ENCODE measurements around the gene PRKACA. TPM values are rescaled to one million over a fixed set of nuclear protein-coding genes. Genes with fewer than 3 reads are reported as not detected.

Gene PRKACA
- total RNA-seq, 1 donor, result 44.0 TPM

- no peak for DNase-seq (ENCODE audit: low read depth)
- TF ChIP-seq CTCF (IDR thresholded peaks at IDR 0.05; ENCODE audit: insufficient read depth, low read length), result no peak
- no peak overlapping the region for H3K4me3 ChIP-seq (ENCODE audit: low read depth, low read length)
Observed at GRCh38 chr19:14059652-14060155, 57.9 kb downstream of the PRKACA start.

DNA sequence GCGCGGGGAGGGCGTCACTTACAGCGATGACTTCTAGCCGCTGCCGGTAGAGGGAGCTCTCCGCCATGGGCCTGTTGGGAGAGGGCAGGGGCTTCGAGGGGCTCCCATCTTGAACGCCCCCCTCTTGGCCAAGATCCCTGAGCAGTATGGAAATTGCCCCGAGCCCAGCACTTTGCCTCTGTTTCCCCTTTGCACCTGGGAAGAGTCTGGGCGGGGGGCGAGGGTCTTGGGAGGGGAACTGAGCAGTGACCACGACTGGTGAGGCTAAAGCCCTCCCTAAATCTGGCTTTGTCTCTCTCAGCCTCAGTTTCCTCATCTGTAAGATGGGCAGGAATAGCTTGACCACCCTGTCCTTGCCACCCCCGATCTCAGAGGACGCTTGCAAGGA, 58.5 kb downstream of the PRKACA start:
- peak; percentile 70 for TF ChIP-seq CTCF (IDR thresholded peaks at IDR 0.05; ENCODE audit: insufficient read depth, low read length)
- no peak overlapping the region for H3K4me3 ChIP-seq (ENCODE audit: low read depth, low read length)
- no peak for DNase-seq (ENCODE audit: low read depth)

DNA sequence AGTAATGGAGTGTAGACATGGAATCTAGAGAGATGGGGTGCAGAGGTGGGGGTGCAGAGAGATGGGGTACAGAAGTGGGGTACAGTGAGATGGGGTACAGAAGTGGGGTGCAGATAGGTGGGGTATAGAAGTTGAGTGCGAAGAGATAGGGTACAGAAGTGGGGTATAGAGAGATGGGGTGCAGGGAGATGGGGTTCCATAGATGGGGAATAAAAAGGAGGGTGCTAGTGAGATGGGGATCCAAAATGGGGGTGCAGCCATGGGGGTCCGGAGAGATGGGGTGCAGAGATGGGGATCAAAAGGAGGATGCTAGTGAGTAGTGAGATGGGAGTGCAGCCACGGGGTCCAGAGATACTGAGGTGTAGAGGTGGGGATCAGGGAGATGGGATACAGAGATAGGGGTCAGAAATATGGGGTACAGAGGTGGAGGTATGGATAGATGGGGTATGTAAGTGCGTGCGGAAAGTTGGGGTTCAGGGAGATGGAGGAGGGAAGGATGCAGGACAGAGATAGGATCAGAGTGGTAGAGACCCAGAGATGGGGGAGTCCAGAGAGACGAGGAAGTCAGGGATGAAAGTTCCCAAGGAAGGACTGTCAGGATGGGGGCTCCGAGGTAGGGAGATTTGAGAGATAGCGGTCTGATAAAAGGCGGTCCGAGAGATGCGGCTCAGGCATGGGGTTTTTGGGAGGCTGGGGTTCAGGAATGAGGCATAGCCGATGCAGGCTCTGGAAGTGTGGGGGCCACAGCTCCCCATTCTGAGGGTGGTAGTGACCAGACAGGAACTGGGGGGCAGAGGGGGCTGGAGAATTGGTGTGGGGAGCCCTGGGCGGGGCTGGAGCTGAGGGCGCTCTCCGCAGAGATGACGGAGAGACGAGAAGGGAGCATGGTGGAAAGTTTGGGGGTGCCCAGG, 59.1 kb downstream of the PRKACA start:
- no peak for DNase-seq (ENCODE audit: low read depth)
- H3K4me3 ChIP-seq (ENCODE audit: low read depth, low read length), result peak overlapping the region; percentile 13
- TF ChIP-seq CTCF (IDR thresholded peaks at IDR 0.05; ENCODE audit: insufficient read depth, low read length), result no peak

GRCh38 chr19:14056741-14057356, 60.7 kb downstream of the PRKACA start:
- DNase-seq (ENCODE audit: low read depth), result no peak
- H3K4me3 ChIP-seq (ENCODE audit: low read depth, low read length), result peak overlapping the region; percentile 44
- no peak for TF ChIP-seq CTCF (IDR thresholded peaks at IDR 0.05; ENCODE audit: insufficient read depth, low read length)

DNA sequence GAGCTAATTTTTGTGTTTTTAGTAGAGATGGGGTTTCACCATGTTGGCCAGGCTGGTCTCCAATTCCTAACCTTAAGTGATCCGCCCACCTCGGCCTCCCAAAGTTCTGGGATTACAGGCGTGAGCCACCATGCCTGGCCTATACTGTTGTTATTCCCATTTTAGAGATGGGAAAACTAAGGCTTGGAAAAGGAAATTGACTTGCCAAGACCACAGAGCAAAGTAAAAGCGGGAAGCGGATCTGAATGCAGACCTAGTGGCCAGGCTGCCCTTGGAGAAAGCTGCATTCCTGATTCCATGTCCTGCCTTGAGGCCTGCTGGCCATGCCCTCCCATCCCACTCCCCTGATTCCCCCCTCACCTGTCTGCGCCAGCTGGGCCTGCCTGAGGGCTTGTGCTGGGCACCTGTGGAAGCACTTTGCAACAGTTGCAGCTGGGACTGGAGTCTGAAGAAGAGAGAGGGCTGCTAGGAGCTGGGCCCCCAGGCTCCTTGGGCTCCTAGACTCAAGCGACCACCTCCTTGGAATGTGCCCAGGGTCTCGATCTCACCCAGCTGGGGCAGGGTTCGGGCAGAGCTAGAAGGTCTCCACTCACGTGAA, 61.4 kb downstream of the PRKACA start:
- H3K4me3 ChIP-seq (ENCODE audit: low read depth, low read length), result no peak overlapping the region
- no peak for TF ChIP-seq CTCF (IDR thresholded peaks at IDR 0.05; ENCODE audit: insufficient read depth, low read length)
- DNase-seq (ENCODE audit: low read depth), result no peak

DNA sequence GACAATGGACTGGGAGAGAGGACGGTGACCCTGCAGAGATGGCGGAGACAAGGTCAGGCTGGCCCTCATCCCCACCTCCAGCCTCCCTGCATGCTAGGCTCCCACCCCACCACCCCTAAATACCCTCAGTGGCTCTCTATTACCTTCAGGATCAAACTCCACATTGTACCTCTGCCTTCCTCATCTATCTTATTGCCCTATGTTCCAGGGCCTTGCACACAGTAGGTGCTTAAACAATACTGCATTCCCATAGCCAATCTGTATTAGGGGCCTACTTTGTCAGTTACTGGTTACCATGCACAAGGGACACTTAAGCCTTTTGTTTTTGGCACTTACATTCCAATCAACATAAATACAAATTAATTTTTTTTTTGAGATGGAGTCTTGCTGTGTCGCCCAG, 62.2 kb downstream of the PRKACA start:
- no peak for DNase-seq (ENCODE audit: low read depth)
- TF ChIP-seq CTCF (IDR thresholded peaks at IDR 0.05; ENCODE audit: insufficient read depth, low read length), result no peak
- no peak overlapping the region for H3K4me3 ChIP-seq (ENCODE audit: low read depth, low read length)

Measured in fibroblast of the aortic adventitia (primary cell).